Stimulated activated CD8-positive, alpha-beta memory T cell treated with anti-CD3 and anti-CD28 coated beads, Interleukin-12 subunit alpha, Interleukin-12 subunit beta, amount 100 ng/mL, for 1 hour (primary cell): ENCODE data around the gene ZNF292.
"Not testable (repeated sequence)": the region's sequence is repeated elsewhere in the genome, so short reads cannot be mapped to it uniquely, and the experiment has no call there.

Experiments used
- DNase-seq: peaks from one replicate; pipeline ENCODE4 v3.0.0-alpha.2; 2020; ENCODE audit warnings: low read depth

ZNF292 gene

GRCh38 chr6:87164004-87164403, 8.6 kb downstream of the ZNF292 start:
- DNase-seq, result no peak

GRCh38 chr6:87164506-87164905, 9.1 kb downstream of the ZNF292 start:
- DNase-seq, result no peak

GRCh38 chr6:87165185-87165584, 9.8 kb downstream of the ZNF292 start:
- no peak for DNase-seq

- DNase-seq, result no peak
These were observed 16.7 kb downstream of the ZNF292 start for GRCh38 chr6:87171938-87172633.

DNA sequence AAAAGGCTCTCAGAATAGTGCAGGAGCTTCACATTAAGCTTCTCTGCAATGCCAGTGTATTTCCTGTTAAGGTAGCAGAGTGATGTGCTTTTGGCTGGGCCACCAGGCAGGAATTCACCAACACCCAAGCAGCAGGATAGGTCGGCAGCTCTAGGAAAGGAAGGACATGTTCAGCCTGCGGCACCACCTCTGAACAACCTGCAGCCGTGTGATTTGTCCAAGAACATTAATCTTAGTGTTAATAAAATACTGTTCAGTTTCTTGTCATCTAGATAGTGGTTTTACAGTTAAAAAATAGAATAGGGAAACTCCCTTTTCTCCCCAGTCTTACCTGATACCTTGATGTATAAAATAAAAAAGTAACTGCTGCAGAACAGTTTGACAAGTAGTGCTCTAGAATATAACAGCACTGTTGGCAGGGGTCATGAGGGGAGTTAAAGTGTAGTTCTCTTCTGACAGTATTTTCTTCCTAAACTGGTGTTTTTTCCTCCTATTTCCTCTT, 18.8 kb downstream of the ZNF292 start:
- DNase-seq, result no peak

GRCh38 chr6:87176493-87176892, 21.1 kb downstream of the ZNF292 start:
- no peak for DNase-seq

- no peak for DNase-seq
These were observed 24.9 kb downstream of the ZNF292 start for GRCh38 chr6:87180105-87180728.

DNA sequence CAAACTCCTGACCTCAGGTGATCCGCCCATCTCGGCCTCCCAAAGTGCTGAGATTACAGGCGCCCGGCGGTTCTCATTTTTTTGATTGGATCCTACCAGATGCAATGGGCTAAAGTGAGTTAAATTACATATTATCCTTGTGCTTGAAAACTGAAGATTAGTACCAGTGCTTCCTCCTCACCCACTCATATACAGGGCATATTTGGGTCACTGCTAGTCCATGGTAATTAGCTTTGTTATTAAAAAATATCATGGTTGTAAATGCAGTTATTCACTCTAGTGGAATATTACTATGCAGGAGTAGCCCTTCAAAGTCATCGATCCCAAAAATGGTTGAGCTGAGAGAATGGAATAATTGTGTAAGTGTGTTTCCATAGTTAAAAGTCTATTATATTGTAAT, 26.5 kb downstream of the ZNF292 start:
- DNase-seq, result no peak

- no peak for DNase-seq
These were observed 27.0 kb downstream of the ZNF292 start for GRCh38 chr6:87182321-87182720.

DNA sequence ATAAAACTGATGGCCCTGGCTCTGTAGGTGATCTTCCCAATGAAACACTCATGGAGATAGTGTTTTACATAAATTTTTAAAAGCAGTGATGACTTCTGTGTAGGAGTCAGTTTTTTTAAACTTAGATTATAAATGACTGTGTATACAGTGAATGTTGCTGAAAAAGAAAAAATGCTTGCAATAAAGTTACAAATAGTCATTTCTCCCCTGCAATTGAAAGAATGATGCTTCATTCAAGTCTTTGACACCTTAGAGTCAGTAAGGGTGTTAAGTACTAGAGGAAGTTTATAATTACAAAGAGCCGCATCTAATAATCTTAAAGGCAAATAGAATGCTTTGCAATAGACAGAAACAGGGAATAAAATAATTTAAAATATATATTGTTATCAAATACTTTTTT, 27.6 kb downstream of the ZNF292 start:
- no peak for DNase-seq

GRCh38 chr6:87183687-87184086, 28.3 kb downstream of the ZNF292 start:
- no peak for DNase-seq

- DNase-seq, result no peak
These were observed 29.4 kb downstream of the ZNF292 start for GRCh38 chr6:87184762-87185250.

- DNase-seq, result no peak
These were observed 41.0 kb downstream of the ZNF292 start for GRCh38 chr6:87196275-87196842.

DNA sequence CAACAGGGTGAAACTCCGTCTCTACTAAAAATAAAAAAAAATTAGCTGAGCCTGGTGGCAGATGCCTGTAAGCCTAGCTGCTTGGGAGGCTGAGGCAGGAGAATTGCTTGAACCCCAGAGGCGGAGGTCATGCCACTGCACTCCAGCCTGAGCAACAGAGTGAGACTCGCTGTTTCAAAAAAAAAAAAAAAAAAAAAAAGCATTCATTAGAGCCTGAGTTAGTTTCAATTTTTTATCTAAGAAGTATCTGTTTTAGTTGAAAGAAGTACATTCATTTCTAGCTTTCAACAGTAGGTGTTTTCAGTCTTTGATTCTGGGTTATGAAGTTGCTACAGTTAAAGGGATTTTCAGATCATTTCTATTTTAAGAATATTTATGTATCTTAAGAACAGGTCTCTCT, 42.2 kb downstream of the ZNF292 start:
- no peak for DNase-seq

DNA sequence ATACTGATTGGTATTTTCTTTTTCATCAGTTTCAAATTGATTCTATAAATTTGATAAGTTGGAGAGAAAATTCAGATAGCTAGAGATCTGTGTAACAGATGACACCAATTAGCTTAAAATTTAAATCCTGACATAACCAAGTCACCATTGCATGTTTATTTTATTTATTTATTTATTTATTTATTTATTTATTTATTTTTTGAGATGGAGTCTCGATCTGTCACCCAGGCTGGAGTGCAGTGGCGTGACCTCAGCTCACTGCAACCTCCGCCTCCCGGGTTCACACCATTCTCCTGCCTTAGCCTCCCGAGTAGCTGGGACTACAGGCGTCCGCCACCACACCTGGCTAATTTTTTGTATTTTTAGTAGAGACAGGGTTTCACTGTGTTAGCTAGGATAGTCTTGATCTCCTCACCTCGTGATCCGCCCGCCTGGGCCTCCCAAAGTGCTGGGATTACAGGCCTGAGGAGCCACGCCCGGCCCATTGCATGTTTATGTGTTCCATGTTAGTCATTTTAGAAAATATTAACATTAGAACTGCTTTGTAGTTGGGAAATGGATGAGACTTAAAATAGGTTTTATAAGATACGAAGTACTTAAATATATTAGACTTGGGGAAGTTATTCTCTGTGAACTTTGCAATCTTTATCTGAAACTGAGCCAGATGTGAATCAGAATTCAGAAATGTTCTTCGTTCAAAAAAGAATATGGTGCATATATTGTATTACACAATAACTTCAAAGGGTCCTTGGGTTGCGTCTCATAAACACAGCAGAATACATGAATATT, 42.9 kb downstream of the ZNF292 start:
- DNase-seq, result not testable (repeated sequence)

- DNase-seq, result no peak
These were observed 44.4 kb downstream of the ZNF292 start for GRCh38 chr6:87199787-87200186.

GRCh38 chr6:87200469-87201175, 45.3 kb downstream of the ZNF292 start:
- DNase-seq, result no peak

GRCh38 chr6:87203448-87204023, 48.2 kb downstream of the ZNF292 start:
- no peak for DNase-seq

DNA sequence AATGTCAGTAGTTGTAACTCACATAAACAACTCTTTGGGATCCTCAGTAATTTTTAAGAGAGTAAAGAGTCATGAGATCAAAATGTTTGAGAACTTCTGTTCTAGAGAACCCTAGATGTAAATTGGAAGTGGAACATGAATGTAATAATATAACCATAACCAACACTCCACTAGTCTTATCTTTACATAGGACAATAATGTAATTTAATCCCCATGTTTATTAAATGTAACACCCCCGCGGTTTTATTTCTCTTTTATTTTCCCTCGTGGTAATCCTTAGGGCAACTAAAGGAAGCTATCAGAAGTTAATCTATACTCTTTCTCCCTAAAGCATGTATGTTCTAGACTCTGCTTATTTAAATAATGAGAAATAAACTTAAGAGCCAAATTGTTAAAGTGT, 54.4 kb downstream of the ZNF292 start:
- DNase-seq, result no peak

- no peak for DNase-seq
These were observed 55.6 kb downstream of the ZNF292 start for GRCh38 chr6:87210979-87211378.

DNA sequence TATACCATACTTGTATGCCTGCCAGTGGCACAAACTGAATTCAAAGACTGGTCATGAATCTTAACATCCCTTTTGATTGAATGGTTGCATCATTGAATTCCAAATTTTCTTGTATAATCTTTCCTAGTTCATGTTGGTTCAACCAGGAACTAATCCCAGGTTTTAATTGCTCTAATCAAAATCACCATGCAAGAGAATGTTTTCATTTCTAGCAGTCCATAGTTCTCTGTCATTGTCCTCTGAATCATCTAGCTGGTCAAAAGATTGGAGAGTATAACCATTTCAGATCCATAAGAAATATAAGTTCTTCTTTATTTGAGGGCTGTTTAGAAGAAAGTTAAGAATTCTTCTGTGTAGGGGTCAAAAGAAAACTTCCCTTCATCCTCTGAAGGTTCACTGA, 57.2 kb downstream of the ZNF292 start:
- DNase-seq, result no peak
